ENCODE results near the gene MCEMP1.

- TF ChIP-seq CTCF (IDR thresholded peaks at IDR 0.05; ENCODE audit: low read depth, low read length, poor library complexity, severe bottlenecking) (no peak), EZH2phosphoT487 (IDR thresholded peaks at IDR 0.05; ENCODE audit: borderline replicate concordance, low read length) (no peak)
Observed at GRCh38 chr19:7674010-7675005, 2.6 kb upstream of the MCEMP1 start.

Data from DOHH2 (cell line).